GM19455 (cell line): ENCODE measurements around the gene DUSP1.
"Not testable (repeated sequence)": the region's sequence is repeated elsewhere in the genome, so short reads cannot be mapped to it uniquely, and the experiment has no call there.

Source experiments
- ATAC-seq: cut with Tn5 transposase; IDR thresholded peaks from one replicate; pipeline ENCODE4 v1.9.1; 2021; ENCODE audit not compliant: unreplicated experiment

Gene DUSP1, protein sequence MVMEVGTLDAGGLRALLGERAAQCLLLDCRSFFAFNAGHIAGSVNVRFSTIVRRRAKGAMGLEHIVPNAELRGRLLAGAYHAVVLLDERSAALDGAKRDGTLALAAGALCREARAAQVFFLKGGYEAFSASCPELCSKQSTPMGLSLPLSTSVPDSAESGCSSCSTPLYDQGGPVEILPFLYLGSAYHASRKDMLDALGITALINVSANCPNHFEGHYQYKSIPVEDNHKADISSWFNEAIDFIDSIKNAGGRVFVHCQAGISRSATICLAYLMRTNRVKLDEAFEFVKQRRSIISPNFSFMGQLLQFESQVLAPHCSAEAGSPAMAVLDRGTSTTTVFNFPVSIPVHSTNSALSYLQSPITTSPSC

GRCh38 chr5:172770675-172771438 lies at the start of gene DUSP1:
DUSP1 (minus strand) TSS chr5:172771195; CDS start chr5:172770952, 243 bp downstream.
- peak; percentile 54 for ATAC-seq

DNA sequence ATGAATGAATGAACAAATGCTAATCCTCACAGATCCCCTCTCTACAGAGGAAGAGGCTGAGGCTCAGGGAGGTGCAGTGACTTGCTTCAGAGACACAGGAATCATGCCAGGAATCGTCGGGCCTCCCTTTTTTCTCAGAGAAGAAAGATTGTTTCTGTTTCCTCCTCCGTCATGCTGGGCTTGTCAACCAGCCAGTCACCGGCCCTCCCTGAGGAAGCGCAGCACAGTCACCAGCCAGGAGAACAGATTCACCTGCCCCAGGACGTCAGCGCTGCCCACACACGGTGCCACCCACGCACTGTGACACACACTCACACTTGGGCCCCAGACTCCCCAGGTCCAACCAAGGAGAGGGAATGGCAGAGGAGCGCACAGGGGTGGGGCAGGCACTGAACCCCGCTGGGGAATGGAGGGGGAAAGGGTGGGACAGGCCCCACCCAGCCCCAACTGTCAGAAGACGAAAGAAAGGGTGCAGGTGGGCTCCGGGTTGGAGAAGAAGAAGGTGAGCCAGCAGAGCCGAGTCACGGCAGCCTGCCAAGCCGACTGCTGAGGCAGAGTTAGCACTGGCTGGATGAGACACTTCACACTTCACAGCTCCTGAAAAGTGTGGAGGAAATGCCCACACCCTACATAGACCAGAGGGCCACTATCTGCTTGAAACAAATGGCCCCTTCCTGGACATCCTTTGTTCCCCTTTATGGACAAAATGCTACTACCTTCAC lies 49.2 kb upstream of the DUSP1 start:
- ATAC-seq = no peak

DNA sequence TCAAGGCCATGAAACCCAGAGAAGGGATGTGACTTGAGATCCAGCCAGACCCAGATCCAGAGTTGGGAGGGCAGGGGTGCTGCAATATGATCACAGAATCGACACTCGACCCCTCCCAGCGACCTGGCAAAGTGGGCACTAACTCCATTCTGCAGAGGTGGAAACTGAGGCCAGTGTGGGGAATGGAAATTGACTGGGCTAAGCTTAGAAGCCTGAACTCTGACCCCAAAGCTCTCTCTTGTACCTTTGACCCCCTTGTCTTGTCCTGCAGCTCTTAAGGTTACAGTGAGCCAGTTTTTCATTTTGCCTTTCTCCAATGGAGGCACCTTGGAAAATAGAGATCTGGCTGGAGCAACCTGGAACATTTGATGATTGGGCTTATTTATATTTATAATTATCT lies 48.6 kb upstream of the DUSP1 start:
- ATAC-seq = no peak

GRCh38 chr5:172818081-172818480 lies 47.1 kb upstream of the DUSP1 start:
- ATAC-seq = no peak

- no peak for ATAC-seq
Observed at GRCh38 chr5:172817664-172818063, 46.7 kb upstream of the DUSP1 start.

- ATAC-seq = no peak
Observed at GRCh38 chr5:172816925-172817562, 46.0 kb upstream of the DUSP1 start.

- no peak for ATAC-seq
Observed at GRCh38 chr5:172815631-172816030, 44.6 kb upstream of the DUSP1 start.

DNA sequence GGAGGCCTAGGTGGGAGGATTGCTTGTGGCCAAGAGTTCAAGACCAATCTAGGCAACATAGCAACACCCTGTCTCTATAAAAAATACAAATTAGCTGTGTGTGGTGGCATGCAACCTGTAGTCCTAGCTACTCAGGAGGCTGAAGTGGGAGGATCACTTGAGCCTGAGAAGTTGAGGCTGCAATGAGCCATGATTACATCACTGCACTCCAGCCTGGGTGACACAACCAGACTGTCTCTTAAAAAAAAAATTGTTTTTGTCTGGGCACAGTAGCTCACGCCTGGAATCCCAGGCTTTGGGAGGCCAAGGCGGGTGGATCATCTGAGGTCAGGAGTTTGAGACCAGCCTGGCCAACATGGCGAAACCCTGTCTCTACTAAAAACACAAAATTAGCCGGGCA lies 40.0 kb upstream of the DUSP1 start:
- not testable (repeated sequence) for ATAC-seq

DNA sequence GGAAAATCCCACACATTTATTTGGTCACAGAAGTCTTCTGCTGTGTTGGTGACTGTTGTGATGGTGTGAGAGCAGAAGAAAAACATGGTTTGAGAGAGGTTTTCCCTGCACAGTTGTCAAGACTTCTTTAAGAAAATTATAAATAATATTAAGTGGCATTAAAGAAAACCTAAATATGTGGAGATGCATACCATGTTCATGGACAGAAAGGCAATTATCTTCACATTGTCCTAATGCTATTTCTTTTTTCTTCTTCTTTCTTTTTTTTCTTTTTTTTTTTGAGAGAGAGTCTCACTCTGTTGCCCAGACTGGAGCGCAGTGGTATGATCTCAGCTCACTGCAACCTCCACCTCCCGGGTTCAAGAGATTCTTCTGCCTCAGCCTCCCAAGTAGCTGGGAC lies 38.8 kb upstream of the DUSP1 start:
- ATAC-seq = no peak

DNA sequence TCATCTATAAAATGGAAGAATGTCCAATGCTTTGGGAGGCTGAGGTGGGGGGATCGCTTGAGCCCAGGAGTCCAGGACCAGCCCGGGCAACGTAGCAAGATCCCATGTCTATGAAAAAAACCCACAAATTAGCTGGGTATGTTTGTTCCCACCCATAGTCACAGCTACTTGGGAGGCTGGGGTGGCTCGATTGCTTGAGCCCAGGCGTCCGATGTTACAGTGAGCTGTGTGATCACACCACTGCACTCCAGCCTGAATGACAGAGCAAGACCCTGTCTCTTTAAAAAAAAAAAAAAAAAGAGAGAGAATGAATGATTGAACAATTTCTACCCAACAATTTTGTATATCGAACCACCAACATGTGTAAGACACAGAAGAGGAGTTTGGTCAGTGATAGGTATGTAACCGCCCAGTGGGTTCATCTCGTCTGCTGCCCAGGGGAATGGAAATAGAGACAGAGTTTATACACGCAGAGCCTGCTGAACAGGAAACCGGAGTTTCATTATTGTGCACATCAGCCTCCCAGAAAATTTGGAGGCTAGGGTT lies 36.8 kb upstream of the DUSP1 start:
- no peak for ATAC-seq

DNA sequence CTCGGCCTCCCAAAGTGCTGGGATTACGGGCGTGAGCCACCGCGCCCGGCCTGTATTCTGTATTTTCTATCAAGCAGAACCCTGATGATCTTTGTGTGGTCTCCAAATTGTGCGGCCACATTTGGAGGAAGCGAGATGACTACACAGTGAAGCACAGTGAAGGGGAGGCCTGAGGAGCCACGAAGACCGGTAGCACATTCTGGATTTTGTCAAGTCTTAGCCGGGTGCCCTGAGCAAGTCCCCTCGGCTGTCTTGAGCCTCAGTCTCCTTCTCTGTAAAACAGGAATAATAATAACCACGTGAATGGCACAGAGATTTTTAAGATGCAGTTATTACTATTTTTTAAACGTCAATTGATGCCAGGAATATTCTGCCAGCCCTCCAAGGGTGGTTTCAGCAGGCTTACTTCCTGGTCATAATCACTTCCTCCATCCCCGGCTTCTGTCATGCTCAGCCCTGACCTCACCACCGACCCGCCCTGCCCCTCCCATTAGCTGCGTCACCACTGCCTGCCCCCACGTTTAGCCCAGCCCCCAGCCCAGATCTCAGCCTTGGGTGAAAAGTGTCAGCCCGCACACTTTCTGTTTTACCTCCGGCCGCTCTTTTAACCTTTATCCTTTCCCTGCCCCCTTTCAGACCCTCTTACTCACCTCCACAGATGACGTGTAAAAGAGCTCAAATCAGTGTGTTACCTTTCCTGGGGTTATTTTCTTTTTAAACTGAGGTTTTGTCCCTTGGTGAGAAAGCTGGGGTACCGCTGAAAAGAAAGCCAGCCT lies 36.1 kb upstream of the DUSP1 start:
- ATAC-seq = peak; percentile 91

GRCh38 chr5:172805736-172806255 lies 34.8 kb upstream of the DUSP1 start:
- ATAC-seq = no peak

DNA sequence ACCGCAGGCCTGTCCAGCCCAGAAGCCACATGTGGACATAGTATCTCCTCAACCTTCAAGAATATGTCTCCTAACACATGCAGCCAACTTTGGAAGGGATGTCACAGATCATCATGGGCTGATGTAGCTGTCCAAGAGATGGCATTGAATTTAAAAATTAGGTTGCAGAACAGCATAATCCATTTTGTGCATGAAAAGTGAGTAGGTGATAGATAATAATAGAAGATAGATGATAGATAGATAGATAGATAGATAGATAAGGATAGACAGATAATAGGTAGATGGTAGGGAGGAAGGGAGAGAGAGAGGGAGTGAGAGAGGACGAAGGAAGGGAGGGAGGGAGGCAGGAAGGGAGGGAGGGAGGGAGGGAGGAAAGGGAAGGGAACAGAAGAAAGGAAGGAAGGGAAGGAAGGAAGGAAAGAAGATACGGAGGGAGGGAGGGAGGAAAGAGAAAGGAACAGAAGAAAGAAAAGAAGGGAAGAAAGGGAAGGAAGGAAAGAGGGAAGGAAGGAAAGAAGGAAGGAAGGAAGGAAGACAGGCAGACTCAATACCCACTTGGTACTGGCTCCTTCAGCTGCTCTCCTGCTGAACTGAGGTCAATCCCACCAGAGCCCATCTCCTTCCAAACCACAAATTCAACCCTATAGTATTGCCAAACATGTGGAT lies 34.2 kb upstream of the DUSP1 start:
- ATAC-seq = no peak

- ATAC-seq = no peak
Observed at GRCh38 chr5:172802567-172803176, 31.7 kb upstream of the DUSP1 start.

DNA sequence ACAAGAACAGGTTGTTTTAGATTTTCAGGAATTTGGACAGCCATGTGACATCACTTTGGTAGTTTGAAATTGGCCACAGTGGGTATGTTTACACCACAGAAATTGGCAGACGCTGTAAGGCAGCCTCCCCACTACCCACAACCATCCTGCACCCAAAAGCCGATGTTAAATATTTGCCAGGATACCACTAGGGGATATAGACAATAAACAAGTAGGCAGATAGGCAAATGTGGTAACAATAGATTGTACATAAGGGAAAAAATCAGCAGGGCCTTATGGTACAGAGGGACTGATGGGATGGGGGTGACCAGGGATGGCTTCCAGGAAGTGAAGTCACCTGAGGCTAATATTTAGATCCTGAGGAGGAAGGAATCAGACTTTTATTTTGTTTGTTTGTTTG lies 31.1 kb upstream of the DUSP1 start:
- no peak for ATAC-seq

DNA sequence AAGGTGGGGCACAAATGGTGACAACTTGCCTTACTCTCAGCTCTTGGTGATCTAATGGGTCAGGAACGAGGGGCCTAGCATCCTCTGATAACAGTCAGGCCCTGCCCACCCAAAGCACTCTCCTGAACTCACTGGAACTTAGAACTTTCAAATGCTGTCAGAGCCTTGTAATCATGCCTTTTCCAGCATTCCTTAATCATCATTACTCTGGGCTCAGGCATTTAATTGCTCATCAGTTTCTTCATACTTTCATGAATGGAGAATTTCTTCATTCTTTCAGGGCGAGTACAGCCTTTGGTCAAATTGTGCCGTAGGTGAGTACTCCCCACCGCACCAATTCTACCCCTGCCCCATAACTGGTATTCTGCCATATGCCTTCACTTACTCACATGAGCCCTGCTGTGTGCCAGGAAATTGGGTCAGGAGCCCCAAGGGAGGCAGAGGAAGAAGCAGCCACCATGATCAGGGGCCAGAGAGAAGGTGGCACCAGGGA lies 30.2 kb upstream of the DUSP1 start:
- no peak for ATAC-seq

DNA sequence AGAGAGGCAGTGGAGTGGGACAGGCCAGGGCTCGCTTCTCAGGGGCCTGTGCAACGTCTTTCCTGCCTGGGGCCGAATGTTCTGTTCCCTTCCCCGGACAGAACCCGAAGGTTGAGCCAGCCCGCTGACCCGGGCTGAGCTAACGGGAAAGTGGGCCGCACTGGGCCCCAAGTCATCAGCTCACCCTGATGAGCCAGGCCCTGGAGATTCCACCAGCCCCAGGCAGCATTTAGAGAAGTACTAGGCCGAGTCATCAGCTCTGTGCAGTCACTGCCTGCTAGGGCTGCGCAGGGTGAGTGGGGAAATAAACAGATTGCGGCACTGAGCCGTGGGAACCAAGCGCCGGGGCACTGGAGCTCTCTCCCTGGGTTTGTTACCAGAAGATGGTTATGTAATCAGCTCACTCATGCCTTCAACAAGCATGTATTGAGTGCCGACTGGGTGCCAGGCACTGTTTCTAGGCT lies 29.1 kb upstream of the DUSP1 start:
- ATAC-seq = no peak

- no peak for ATAC-seq
Observed at GRCh38 chr5:172799416-172799815, 28.4 kb upstream of the DUSP1 start.
